Fibroblast of villous mesenchyme (primary cell): ENCODE results near the gene MTUS2. TPM values are rescaled to one million over a fixed set of nuclear protein-coding genes. Genes with fewer than 3 reads are reported as not detected.

ENCODE experiments used
- DNase-seq: peaks from one replicate; pipeline ENCODE4 v3.0.0-alpha.2; 2010; ENCODE audit warnings: low read depth
- H3K4me3 ChIP-seq: 2 replicates; pipeline ENCODE4 v1.5.1; 2011; ENCODE audit warnings: low read depth, mild to moderate bottlenecking, low read length
- CTCF ChIP-seq: IDR thresholded peaks from 2 replicates; pipeline ENCODE4 v1.5.1; 2012; ENCODE audit warnings: low read depth, mild to moderate bottlenecking, low read length; ENCODE audit not compliant: insufficient read depth
- total RNA-seq: library from RNA; depleted of rRNA; stranded (reverse); fragments of >200 nt; gene quantifications from 2 replicates; pipeline ENCODE4 v1.2.3, GENCODE V29; 2012

Gene MTUS2
- total RNA-seq, 1 donor, result 1.3 TPM

GRCh38 chr13:28866932-28867331 lies 46.8 kb downstream of the MTUS2 start:
- H3K4me3 ChIP-seq, result no peak overlapping the region
- DNase-seq, result no peak
- no peak for TF ChIP-seq CTCF

- no peak for TF ChIP-seq CTCF
- no peak overlapping the region for H3K4me3 ChIP-seq
- DNase-seq, result no peak
These were observed 47.4 kb downstream of the MTUS2 start for GRCh38 chr13:28867564-28867963.

- TF ChIP-seq CTCF, result no peak
- H3K4me3 ChIP-seq, result no peak overlapping the region
- no peak for DNase-seq
These were observed 52.5 kb downstream of the MTUS2 start for GRCh38 chr13:28872427-28873176.

GRCh38 chr13:28875846-28876615 lies 55.9 kb downstream of the MTUS2 start:
- DNase-seq, result no peak
- no peak overlapping the region for H3K4me3 ChIP-seq
- no peak for TF ChIP-seq CTCF

- no peak for TF ChIP-seq CTCF
- DNase-seq, result no peak
- no peak overlapping the region for H3K4me3 ChIP-seq
These were observed 57.3 kb downstream of the MTUS2 start for GRCh38 chr13:28877408-28877807.

- DNase-seq, result no peak
- H3K4me3 ChIP-seq, result no peak overlapping the region
- TF ChIP-seq CTCF, result no peak
These were observed 65.0 kb downstream of the MTUS2 start for GRCh38 chr13:28885181-28885580.
